NCI-H774 (cell line): Measurements from ENCODE around the gene PRSS38.

ENCODE experiments used
- DNase-seq: peaks from one replicate; lab custom pipeline; 2025; lab: John Stamatoyannopoulos, UW

PRSS38 gene

GRCh38 chr1:227815468-227816409, at the start of gene PRSS38:
TSS of gene PRSS38 (plus strand) at chr1:227815675. CDS start at chr1:227815717, 42 bp downstream.
- DNase-seq, result no peak

- DNase-seq, result peak; percentile 89
These were observed 49.4 kb upstream of the PRSS38 start for GRCh38 chr1:227766015-227766634.

- DNase-seq, result peak; percentile 6
These were observed 48.7 kb upstream of the PRSS38 start for GRCh38 chr1:227766653-227767277.

GRCh38 chr1:227767401-227768124, 47.9 kb upstream of the PRSS38 start:
- no peak for DNase-seq

GRCh38 chr1:227768125-227768439, 47.4 kb upstream of the PRSS38 start:
- no peak for DNase-seq

GRCh38 chr1:227768640-227769039, 46.8 kb upstream of the PRSS38 start:
- DNase-seq, result no peak

GRCh38 chr1:227769047-227769935, 46.2 kb upstream of the PRSS38 start:
- DNase-seq, result no peak

- no peak for DNase-seq
These were observed 45.5 kb upstream of the PRSS38 start for GRCh38 chr1:227769936-227770494.

- no peak for DNase-seq
These were observed 44.7 kb upstream of the PRSS38 start for GRCh38 chr1:227770812-227771211.

GRCh38 chr1:227771326-227771725, 44.1 kb upstream of the PRSS38 start:
- no peak for DNase-seq

GRCh38 chr1:227771771-227772170, 43.7 kb upstream of the PRSS38 start:
- DNase-seq, result no peak

GRCh38 chr1:227773558-227773957, 41.9 kb upstream of the PRSS38 start:
- DNase-seq, result peak; percentile 28

GRCh38 chr1:227774051-227774731, 41.3 kb upstream of the PRSS38 start:
- peak; percentile 55 for DNase-seq

GRCh38 chr1:227774821-227775661, 40.4 kb upstream of the PRSS38 start:
- no peak for DNase-seq

- DNase-seq, result no peak
These were observed 39.6 kb upstream of the PRSS38 start for GRCh38 chr1:227775841-227776240.

GRCh38 chr1:227776331-227776771, 39.1 kb upstream of the PRSS38 start:
- DNase-seq, result no peak

GRCh38 chr1:227777156-227777555, 38.3 kb upstream of the PRSS38 start:
- no peak for DNase-seq

GRCh38 chr1:227777646-227778045, 37.8 kb upstream of the PRSS38 start:
- no peak for DNase-seq

GRCh38 chr1:227778401-227778947, 37.0 kb upstream of the PRSS38 start:
- no peak for DNase-seq
